Adrenal gland (tissue), 12 donors: Measurements from ENCODE around the gene SERPINA1. TPM values are rescaled to one million over a fixed set of nuclear protein-coding genes. Genes with fewer than 3 reads are reported as not detected.

ENCODE experiments used
- DNase-seq, 7 donors: peaks; one replicate each; pipeline ENCODE4 v3.0.0-alpha.2; 2019 to 2020
- H3K27ac ChIP-seq, 5 donors: fragments of 200-600 bp; sonication (generic) in 4 of 5; 1 replicate in 3 of 5; 2 replicates in 2 of 5; pipeline versions ENCODE4 v1.5.1 to v1.8.0; 2016 to 2020; ENCODE audit warnings: mild to moderate bottlenecking in 1 of 5
- H3K27me3 ChIP-seq: fragments of 200-600 bp; 2 replicates; pipeline ENCODE4 v1.8.0; 2021
- H3K36me3 ChIP-seq, 2 donors: fragments of 200-600 bp; replicated peaks in 1 of 2; 1 replicate in 1 of 2; 2 replicates in 1 of 2; pipeline versions ENCODE4 v1.5.1 to v1.8.0; 2018 to 2022
- H3K4me1 ChIP-seq, 2 donors: fragments of 200-600 bp; replicated peaks in 1 of 2; 1 replicate in 1 of 2; 2 replicates in 1 of 2; pipeline versions ENCODE4 v1.5.1 to v1.8.0; 2018 to 2021
- H3K4me3 ChIP-seq, 4 donors: fragments of 200-600 bp; sonication (generic) in 3 of 4; one replicate each; pipeline ENCODE4 v1.5.1; 2016 to 2018
- H3K9me3 ChIP-seq, 3 donors: fragments of 200-600 bp; sonication (generic) in 1 of 3; replicated peaks in 1 of 3; 1 replicate in 2 of 3; 2 replicates in 1 of 3; pipeline versions ENCODE4 v1.5.1 to v1.8.0; 2016 to 2021
- CTCF ChIP-seq, 6 experiments: fragments of 450-650 bp in 4 of 6; fragments of 200-600 bp in 2 of 6; sonication (generic) in 1 of 6; IDR thresholded peaks; 1 replicate in 5 of 6; 2 replicates in 1 of 6; pipeline versions ENCODE4 v1.5.1 to v1.8.0; 2016 to 2021; ENCODE audit warnings: antibody characterized with exemption in 6 of 6, mild to moderate bottlenecking in 2 of 6, moderate library complexity in 1 of 6
- POLR2A ChIP-seq, 2 donors: fragments of 450-650 bp; IDR thresholded peaks; one replicate each; pipeline ENCODE4 v1.6.1; 2017; ENCODE audit warnings: antibody characterized with exemption in 2 of 2, mild to moderate bottlenecking in 2 of 2, moderate library complexity in 1 of 2
- WGBS, 4 donors: extraction: QIAGEN DNeasy Blood & Tissue Kit in 2 of 4; methylation state at CpG; one replicate each; pipeline versions ENCODE4 v1.1.5 to v1.1.7; 2013 to 2017; 5-methylcytosine and 5-hydroxymethylcytosine counted together
- intact Hi-C, 2 donors: fragments of 100-400 bp; cut with DNase I; formaldehyde crosslinking; loops; one replicate each; pipeline versions ENCODE4 v1.14.1 to v1.15.0; 2022 to 2023
- polyA plus RNA-seq, 3 donors: library from polyadenylated mRNA; stranded (reverse); fragments of 200-250 nt in 2 of 3; fragments of 350-450 nt in 1 of 3; fragmentation: Illumina TruSeq in 1 of 3; extraction: RNeasy Lipid Tissue Mini Kit (QIAGEN cat#74804) in 1 of 3; gene quantifications; one replicate each; pipeline ENCODE4 v1.2.3, GENCODE V29; 2013 to 2014
- total RNA-seq, 9 donors: library from RNA; depleted of rRNA in 4 of 9; stranded (reverse); fragments of >200 nt in 4 of 9; fragments of 120-200 nt in 1 of 9; fragmentation: NEBNext Ultra II Directional in 1 of 9; extraction: Animal tissue kit (Norgen Biotek cat#: 25700) in 1 of 9; gene quantifications; one replicate each; pipeline versions ENCODE4 v1.1.0 to v1.2.4, GENCODE V29; 2013 to 2023
- donor health status: healthy with polysubstance abuse.
- donor health status: Bipolar disorder and iron deficiency.
- donor health status: DM: yes; HTN: yes; CAD: no.
- donor health status: DM: no; HTN: no; CAD: no.
- donor health status: DM: no; HTN: no; CAD: no.
- donor health status: DM: yes; HTN: yes; CAD: no.

SERPINA1 gene
- total and polyA plus RNA-seq, 12 donors: 1.6 to 60.1 (median 13.9) TPM

GRCh38 chr14:94379291-94380224, 8.8 kb downstream of the SERPINA1 start:
- H3K27ac ChIP-seq: no peak overlapping the region
- TF ChIP-seq CTCF (IDR thresholded peaks at IDR 0.05) (no peak), POLR2A (IDR thresholded peaks at IDR 0.05) (no peak)
- no peaks in the 10 kb centered on the region for H3K9me3 ChIP-seq
- 70 to 76% (median 73%) methylated on average over 16 of the region's 16 CpGs for WGBS, 4 donors
- H3K4me3 ChIP-seq: no peak overlapping the region
- H3K4me1 ChIP-seq: no peaks in the 10 kb centered on the region
- no peaks in the 10 kb centered on the region for H3K27me3 ChIP-seq
- intact Hi-C loops: no loop called here
- H3K36me3 ChIP-seq: no peaks in the 10 kb centered on the region
- no peak for DNase-seq

DNA sequence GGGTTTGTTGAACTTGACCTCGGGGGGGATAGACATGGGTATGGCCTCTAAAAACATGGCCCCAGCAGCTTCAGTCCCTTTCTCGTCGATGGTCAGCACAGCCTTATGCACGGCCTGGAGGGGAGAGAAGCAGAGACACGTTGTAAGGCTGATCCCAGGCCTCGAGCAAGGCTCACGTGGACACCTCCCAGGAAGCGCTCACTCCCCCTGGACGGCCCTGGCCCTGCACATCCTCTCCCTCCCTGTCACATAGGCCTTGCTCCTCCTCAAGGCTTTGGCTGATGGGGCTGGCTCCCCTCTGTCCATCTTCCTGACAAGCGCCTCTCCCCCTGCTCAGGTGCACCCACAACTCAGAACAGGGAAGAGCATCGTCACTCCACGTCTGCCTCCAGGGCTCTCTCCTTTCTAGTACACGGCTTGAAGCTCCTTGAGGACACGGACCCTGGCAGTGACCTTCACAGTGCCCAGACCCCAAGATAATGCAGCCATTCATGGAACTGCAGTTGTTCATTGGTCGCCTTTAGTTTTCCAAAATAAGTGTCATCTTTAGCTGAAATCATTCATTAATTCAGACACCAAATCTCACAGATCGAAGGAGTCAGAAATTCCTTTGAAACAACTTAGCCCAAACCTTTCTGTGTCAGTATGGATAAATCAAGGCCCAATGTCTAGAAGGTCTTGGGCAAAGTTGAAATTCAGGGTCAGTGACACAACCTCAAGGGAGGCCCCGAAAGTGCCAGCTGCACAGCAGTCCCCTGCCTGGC, 9.7 kb downstream of the SERPINA1 start:
- Histone ChIP-seq H3K27ac (no peak overlapping the region), H3K27me3 (no peaks in the 10 kb centered on the region), H3K9me3 (no peaks in the 10 kb centered on the region), H3K36me3 (no peaks in the 10 kb centered on the region), H3K4me3 (no peak overlapping the region), H3K4me1 (no peaks in the 10 kb centered on the region)
- intact Hi-C loops: no loop called here
- 66 to 84% (median 79%) methylated on average over 16 to 17 of the region's 17 CpGs for WGBS, 4 donors
- TF ChIP-seq CTCF (IDR thresholded peaks at IDR 0.05) (no peak), POLR2A (IDR thresholded peaks at IDR 0.05) (no peak)
- DNase-seq: no peak

DNA sequence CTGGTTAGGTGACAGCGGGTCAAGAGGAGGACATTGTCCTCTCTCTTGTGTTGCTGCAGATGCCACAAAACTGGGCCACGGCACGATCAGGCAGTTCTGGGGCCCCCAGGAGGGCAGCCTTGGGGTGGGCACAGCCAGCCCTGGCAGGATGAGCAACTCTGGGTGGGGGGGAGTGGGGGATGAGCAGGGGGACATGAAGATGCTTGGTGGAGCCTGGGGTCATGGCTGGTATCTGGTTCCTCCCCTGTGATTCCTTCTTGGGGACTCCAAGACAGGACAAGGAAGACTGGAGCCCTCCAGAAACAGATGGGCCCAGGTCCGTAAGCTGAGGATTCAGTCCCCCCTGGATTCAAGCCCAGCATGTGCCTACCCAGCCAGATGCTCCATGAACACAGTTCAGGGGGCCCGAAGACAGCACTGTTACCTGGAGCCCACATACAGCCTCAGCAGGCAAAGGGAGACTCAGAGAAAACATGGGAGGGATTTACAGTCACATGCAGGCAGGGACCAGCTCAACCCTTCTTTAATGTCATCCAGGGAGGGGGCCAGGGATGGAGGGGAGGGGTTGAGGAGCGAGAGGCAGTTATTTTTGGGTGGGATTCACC, 10.4 kb downstream of the SERPINA1 start:
- DNase-seq: no peak
- Histone ChIP-seq H3K4me1 (no peaks in the 10 kb centered on the region), H3K27ac (no peak overlapping the region), H3K27me3 (no peaks in the 10 kb centered on the region), H3K36me3 (no peaks in the 10 kb centered on the region), H3K4me3 (no peak overlapping the region), H3K9me3 (no peaks in the 10 kb centered on the region)
- intact Hi-C loops: no loop called here
- no peak for TF ChIP-seq CTCF (IDR thresholded peaks at IDR 0.05)
- TF ChIP-seq POLR2A (IDR thresholded peaks at IDR 0.05): no peak
- WGBS, 4 donors: 71 to 88% (median 85%) methylated on average over 3 to 6 of the region's 6 CpGs
